IPS-NIHi7 (cell line): ENCODE measurements around the gene RASSF7.

Source experiments
- DNase-seq: peaks from one replicate; pipeline ENCODE4 v3.0.0; 2012; ENCODE audit warnings: mixed read lengths; ENCODE audit errors: extremely low spot score

The RASSF7 gene

GRCh38 chr11:586376-587316 is 25.9 kb downstream of the RASSF7 start:
- DNase-seq = no peak

- DNase-seq = no peak
Observed at GRCh38 chr11:587546-587945, 26.8 kb downstream of the RASSF7 start.

GRCh38 chr11:587978-588380 is 27.2 kb downstream of the RASSF7 start:
- DNase-seq = no peak

GRCh38 chr11:589798-590197 is 29.0 kb downstream of the RASSF7 start:
- DNase-seq = no peak

- DNase-seq = no peak
Observed at GRCh38 chr11:590997-591396, 30.2 kb downstream of the RASSF7 start.

- no peak for DNase-seq
Observed at GRCh38 chr11:592501-592900, 31.7 kb downstream of the RASSF7 start.

GRCh38 chr11:592918-593317 is 32.1 kb downstream of the RASSF7 start:
- DNase-seq = no peak

- DNase-seq = no peak
Observed at GRCh38 chr11:593347-593746, 32.6 kb downstream of the RASSF7 start.

GRCh38 chr11:595400-595799 is 34.6 kb downstream of the RASSF7 start:
- DNase-seq = no peak

- DNase-seq = no peak
Observed at GRCh38 chr11:596374-596773, 35.6 kb downstream of the RASSF7 start.

- peak; percentile 74 for DNase-seq
Observed at GRCh38 chr11:597166-597725, 36.5 kb downstream of the RASSF7 start.

- DNase-seq = no peak
Observed at GRCh38 chr11:598005-598680, 37.4 kb downstream of the RASSF7 start.

- DNase-seq = no peak
Observed at GRCh38 chr11:601573-602245, 40.9 kb downstream of the RASSF7 start.

- DNase-seq = no peak
Observed at GRCh38 chr11:603154-603553, 42.4 kb downstream of the RASSF7 start.

- no peak for DNase-seq
Observed at GRCh38 chr11:605286-606129, 44.7 kb downstream of the RASSF7 start.

GRCh38 chr11:606245-606644 is 45.5 kb downstream of the RASSF7 start:
- no peak for DNase-seq

- DNase-seq = no peak
Observed at GRCh38 chr11:607020-607780, 46.4 kb downstream of the RASSF7 start.

GRCh38 chr11:607971-608659 is 47.3 kb downstream of the RASSF7 start:
- DNase-seq = no peak

- no peak for DNase-seq
Observed at GRCh38 chr11:608791-609251, 48.1 kb downstream of the RASSF7 start.

GRCh38 chr11:609341-609811 is 48.6 kb downstream of the RASSF7 start:
- no peak for DNase-seq
